ENCODE measurements around the gene SPA17.

SPA17 gene

DNA sequence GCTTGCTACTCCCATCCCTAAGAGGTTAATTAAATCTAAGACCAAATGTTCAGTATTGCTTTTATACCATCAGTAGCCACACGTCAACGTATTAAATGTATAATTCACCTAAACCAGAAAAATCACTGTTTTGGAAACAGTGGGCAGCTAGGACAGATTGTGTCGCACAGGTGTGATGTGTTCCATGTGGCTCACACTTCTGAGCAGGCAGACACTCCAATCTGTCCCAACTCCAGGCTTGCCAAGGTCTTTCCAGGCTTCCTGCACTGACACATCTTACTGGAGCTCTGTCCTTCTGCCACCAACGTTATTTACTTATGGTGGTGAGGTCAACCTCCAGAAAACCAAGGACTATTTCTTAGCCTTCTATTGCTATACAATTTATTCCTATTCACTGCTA, 11.6 kb upstream of the SPA17 start:
- DNase-seq (ENCODE audit: low read depth in 1 of 2, low spot score in 1 of 2) = no peak

DNA sequence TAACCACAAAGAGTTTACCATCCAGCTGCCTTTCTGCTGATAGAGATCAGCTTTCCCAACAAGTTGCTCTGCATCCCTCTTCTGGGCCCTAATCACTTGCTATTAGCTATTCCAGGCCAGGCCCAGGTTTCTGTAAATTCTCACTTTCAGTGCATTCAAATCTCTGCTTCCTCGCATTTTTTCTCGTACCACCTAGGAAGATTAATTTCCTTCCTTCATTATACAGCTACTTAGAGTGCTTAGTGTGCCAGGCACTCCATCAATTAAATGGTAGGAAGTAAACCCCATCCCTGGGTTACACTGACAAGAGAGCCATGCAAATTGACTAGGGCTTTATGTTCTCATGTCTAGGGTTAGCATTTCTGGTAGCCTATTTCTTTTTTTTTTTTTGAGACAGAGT, 9.8 kb upstream of the SPA17 start:
- no peak for DNase-seq (ENCODE audit: low read depth in 1 of 2, low spot score in 1 of 2)

DNA sequence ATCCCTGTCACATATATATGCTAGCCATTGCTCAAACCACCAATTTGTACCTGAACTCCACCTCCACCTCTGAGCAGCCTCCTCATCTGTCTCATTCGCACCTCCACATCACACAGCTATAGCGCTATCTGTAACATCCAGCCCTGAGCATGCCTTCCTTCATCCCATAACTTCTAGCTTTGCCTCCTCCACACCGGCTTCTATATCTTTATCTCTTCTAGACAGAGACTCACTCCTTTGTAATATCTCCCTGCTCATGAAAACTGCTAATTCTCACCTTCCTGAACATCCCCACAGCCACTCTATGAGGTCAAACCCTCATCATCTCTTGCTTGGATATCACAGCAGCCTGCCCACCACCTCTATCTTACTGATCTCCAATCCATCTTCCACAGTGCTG, 6.1 kb upstream of the SPA17 start:
- DNase-seq (ENCODE audit: low read depth in 1 of 2, low spot score in 1 of 2) = no peak

DNA sequence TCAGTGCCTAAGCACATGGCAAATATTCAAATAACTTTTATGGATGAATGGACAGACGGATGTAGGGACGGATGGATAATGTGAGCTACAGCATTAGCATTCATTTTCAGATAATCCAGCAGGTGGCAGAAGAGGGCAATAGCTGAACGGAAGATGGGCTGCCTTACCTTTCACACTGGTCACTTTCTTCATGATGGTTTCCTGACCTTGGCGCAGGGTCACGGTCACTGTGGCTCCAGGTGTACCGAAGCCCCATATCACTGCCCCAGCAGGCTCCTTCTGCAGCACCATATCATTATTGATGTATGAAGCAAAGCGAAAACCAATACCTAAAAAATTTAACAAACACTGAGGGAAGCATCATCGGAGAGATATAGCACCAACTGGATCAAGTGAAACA, 4.5 kb upstream of the SPA17 start:
- DNase-seq (ENCODE audit: low read depth in 1 of 2, low spot score in 1 of 2) = no peak

DNA sequence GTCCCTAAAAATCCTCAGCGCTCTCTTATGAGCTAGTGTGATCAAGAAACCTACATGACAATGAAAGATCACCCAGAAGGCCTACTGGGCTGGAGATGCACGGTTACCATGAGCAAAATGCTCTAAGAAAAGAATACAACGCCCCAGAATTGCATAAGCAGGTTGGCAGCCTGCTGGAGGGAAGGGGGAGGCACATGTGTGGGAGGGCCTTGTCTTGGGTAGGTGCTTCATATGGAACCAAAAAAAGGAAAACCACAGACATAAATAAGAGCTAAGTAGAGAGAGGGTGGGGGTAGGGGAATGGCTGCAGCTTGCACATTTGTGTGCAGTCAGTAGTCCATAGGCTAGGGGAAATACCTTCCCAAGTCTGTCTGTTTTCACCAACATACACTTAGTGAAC, 3.0 kb upstream of the SPA17 start:
- no peak for DNase-seq (ENCODE audit: low read depth in 1 of 2, low spot score in 1 of 2)

DNA sequence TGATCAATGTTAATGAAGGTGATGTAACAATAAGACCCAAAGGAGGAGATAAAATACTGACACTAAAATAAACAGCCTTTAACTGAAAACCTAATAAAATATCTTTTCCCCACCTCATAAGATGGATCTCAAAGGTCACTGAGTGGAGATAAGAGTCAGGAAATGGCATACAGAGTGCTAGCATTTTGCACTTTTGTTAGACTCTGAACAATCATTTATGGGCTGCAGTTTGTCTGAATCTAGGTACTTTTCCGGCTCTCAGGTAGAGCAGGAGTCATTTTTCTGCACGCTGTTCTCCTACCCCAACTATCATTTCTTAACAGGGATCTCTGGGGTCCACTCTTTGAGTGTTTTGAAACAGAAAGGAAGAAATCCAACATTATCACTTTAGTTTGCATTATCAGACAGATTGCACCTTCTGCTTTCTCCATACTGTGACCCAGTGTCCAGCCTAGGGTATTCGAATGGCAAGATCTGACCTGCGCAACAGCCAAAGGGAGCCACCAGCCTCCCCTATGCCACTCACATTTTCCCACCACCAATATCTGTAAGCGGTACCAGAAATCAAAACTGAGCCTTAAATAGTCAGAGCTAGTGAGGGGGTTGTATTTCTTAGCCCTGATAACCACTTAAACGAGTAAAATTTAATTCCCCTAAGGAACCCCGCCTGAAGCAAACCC, 1.0 kb upstream of the SPA17 start:
- no peak for DNase-seq (ENCODE audit: low read depth in 1 of 2, low spot score in 1 of 2)

DNA sequence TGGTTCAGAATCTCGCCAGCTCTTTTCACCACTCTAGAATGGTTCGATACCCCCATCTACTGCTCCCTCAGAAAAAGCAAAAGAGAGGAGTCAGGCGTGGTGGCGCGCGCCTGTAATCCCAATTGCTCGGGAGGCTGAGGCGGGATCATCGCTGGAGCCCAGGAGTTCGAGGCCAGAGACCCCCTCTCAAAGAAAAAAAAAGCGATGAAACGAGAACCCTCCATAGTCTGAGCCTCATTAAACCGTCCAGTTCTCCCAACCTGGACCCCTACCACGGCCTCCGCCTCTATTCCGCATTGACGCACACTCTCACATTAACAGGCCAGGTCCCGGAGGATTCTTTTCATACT, 439 bp downstream of the SPA17 start:
- DNase-seq (ENCODE audit: low read depth in 1 of 2, low spot score in 1 of 2) = no peak

DNA sequence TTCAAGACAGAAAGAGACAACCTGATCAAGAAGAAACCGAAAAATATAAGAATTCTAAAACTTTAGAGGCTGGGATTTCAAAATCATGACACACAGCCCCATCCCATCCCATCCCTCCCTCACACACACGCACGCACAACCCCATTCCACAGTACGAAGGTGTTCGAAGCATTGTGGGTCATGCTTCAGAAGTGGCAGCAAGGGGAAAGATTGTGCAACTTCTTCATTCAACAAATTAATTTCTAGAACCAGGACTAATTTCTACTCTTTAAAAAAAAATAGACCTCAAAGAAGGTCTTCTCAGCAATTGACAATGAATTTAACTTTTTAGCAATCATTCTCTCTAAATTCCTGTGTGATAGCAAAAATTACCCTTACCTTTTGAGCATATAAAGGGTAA, 867 bp downstream of the SPA17 start:
- DNase-seq (ENCODE audit: low read depth in 1 of 2, low spot score in 1 of 2) = no peak

DNA sequence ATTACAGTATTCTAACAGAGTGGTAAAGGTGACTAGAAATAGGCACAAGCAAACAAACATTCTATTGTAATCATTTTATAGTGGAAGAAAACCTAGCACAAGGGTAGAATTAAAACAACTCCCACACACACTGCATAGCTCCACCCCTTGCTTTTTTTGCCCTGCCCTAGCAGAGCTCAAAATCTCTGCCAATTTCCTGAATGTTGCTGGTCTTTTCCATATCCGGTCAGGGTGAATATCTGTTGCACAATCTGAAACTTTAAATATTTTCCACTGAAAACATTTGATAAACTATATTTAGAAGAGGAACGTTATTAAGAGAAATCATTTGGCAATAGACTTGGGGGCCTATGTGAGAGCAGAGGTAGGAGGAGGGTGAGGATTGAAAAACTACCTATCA, 2.7 kb downstream of the SPA17 start:
- no peak for DNase-seq (ENCODE audit: low read depth in 1 of 2, low spot score in 1 of 2)

DNA sequence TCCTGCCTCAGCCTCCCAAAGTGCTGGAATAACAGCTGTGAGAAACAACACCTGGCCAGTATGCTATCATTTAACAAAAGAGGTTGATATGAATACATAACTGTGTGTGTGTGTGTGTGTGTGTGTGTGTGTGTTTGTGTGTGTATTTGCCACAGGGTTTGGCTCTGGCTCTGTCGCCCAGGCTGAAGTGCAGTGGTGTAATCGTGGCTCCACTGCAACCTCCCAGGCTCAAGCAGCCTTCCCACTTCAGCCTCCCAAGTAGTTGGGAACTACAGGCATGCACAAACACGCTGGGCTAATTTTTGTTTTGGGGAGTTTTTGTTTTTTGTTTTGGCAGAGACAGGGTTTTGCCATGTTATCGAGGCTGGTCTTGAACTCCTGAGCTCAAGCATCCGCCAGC, 4.7 kb downstream of the SPA17 start:
- DNase-seq (ENCODE audit: low read depth in 1 of 2, low spot score in 1 of 2) = no peak

DNA sequence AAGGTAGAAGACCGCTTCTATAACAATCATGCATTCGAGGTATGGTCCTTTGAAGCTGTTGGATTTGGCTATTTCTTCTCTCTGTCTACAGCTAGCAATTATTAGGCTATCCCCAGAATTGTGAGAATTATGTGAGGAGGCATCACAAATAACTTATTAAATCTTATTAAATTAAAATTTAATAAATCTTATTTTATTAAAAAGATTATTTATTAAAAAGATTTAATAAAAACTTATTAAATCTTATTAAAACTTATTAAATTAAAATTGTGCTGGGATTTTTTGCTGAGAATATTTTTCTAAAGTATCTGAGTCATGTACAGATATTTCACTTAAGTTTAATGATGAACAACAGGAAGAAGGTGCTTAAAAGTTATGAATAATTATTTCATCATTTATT, 7.7 kb downstream of the SPA17 start:
- DNase-seq (ENCODE audit: low read depth in 1 of 2, low spot score in 1 of 2) = no peak

DNA sequence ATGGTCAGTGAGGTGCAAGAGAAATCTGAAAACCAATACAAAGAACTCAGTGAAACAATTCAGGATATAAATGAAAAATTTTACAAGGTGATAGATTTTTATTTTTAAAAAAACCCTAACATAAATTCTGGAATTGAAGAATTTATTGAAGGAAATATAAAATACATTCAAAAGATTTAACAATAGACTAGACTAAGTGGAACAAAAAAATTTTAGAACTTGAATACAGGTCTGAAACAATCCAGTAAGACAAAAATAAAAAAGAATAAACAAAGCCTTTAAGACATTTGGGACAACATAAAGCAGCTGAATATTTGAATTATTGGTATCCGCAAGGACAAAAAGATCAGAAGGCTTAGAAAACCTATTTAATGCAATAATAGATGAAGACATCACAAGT, 8.7 kb downstream of the SPA17 start:
- no peak for DNase-seq (ENCODE audit: low read depth in 1 of 2, low spot score in 1 of 2)

DNA sequence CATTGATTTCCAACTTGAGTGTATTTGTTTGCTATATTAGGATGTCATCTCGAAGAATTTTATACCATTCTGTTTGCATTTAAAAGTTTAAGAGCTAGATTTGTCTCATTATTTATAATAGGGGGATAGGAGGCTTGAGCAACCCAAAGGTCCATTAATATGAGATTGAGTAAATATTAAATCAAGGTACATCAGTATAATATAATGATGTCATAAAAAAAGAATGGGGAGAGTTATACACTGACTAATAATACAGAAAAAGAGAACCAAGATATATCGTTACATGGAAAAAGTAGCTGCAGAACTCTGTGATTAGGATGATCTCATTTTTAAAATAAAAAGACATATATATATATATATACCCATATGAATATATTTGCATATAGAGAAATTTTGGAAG, 19.4 kb downstream of the SPA17 start:
- DNase-seq (ENCODE audit: low read depth in 1 of 2, low spot score in 1 of 2) = no peak

DNA sequence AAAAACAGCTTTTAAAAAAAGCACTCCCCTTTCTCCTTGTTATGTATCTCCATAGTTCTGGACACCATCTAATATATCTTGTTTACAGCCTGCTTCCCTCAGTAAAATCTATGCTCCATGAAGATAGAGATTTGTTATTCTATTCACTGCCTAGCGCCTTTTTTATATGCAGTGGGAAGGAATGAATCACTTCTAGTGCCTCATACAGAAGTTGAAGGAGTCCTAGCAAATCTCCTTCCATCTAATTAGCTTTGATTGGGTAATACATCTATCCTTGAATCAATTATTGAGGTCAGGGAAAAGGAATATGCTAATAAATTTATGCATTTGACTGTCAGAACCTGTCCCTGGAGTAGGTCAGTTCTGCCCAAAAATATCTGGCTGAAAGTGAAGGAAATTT, 25.8 kb downstream of the SPA17 start:
- no peak for DNase-seq (ENCODE audit: low read depth in 1 of 2, low spot score in 1 of 2)

DNA sequence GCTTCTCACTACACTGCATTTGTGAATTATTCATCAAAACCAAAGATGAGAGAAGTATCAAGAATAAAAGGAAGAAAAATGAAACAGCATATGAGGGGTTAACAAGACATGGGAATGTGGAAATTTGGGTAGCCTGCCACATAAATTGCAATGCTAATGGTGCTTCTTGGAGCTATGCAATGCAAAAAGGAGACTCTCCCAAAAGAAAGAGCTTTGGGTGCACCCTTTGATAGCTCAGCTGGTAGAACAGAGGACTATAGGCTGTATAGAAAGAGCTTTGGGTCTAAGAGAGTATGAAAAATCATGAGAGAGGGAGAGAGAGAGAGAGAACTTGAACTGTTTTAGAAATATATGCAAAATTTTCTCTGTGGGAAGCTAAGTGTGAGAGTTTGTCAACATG, 26.3 kb downstream of the SPA17 start:
- no peak for DNase-seq (ENCODE audit: low read depth in 1 of 2, low spot score in 1 of 2)

DNA sequence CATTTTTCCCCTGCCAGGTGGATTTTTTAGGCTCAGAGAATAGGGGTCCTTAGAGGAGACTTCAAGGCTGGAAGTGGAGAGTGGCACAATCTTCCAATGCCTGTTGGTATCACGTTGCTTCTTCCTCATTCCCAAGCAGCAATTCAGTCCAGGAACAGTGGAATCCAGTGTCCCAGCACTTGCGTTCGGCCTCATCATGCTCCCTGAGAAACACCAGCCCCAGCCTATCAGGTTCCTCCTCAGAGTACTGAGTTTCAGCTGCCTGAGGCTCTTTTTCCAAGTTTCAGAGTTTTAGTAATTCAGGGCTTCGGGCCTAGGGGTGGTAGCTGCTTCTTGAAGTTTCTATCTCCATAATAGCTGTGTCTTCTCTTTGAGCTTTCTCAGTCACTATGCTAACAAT, 34.1 kb downstream of the SPA17 start:
- no peak for DNase-seq (ENCODE audit: low read depth in 1 of 2, low spot score in 1 of 2)

DNA sequence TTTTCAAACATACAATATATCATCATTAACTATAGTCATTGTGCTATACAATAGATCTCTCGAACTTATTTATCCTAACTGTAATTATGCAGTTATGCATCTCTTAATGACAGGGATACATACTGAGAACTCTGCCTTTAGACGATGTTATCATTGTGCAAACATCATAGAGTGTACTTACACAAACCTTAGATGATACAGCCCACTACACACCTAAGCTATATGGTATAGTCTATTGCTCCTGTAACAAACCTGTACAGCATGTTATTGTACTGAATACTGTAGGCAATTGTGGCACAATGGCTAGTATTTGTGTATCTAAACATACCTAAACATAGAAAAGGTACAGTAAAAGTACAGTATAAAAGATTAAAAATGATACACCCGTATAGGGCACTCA, 38.7 kb downstream of the SPA17 start:
- DNase-seq (ENCODE audit: low read depth in 1 of 2, low spot score in 1 of 2) = no peak

DNA sequence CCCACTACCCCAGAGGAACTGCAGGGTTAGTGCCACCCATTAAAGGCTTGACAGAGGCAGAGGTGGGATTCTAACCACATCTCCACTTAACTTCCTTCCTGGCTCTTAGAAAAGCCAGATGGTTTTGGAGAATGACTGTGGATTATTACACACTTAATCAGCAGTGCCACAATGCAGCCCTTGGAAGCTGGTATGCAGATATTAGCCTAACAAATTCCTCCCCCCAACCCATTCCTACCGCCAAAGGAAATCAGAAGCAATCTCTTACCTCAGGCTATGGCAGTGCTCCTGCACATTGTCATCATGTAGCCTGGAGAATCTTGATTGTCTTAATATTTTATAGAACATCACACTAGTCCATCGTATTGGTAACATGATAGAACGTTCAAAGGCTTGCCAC, 42.9 kb downstream of the SPA17 start:
- DNase-seq (ENCODE audit: low read depth in 1 of 2, low spot score in 1 of 2) = no peak

DNA sequence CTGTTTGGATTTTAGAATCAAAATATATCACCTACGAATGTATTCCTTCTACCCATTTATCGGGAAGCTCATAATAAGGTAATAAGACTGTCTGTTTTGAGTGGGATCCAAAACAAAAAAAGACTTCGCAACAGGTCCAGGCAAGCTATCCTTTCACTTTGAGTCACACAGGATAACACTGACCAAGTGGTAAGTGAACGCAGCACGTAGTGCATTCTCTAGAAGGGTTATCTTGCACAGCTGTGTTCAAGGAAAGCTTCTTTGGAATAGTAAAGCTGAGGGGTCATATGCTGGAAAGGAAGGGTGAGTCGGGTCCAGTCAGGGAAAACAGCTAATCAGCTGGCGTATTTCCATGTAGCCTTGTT, 43.7 kb downstream of the SPA17 start:
- DNase-seq (ENCODE audit: low read depth in 1 of 2, low spot score in 1 of 2) = no peak

DNA sequence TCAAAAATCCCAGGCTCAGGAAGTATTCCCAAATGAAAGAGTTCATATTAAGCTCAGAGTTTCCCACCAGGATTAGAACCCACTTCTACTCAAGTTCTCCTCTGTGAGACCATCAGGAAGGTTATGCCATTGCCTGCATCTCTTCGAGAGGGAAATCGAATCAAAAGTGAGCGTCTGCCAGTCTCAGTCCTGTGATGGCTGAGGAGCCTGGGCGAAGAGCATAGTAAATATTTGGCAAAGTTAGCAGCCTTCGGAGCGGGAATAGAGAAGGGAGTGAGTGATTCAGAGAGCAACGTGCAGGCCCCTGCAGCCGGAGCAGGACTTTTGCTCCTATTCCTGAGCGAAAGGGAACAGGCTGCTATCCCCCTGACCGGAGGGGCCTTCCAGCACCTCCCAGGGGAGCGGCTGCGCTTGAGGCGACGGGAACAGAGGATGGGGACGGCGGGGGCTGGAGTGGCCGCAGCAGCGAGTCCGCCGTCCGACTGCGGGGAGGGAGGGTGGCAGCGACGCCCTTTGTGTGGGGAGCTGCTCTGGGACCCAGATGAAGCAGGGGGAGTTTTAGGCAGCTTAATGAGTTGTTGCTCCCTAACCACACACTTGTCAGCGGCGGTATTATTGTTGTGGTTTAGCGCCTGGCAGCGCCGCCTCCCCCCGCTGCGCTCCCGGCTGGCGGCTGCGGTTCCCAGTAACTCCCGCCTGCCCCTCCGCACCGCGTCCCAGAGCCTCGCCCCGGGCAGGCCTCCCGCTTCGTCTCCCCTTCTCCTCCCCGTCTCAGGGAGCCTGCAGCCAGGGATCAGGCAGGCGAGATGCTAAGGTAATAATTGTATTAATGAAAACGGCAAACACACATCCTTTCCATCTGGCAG, 44.3 kb downstream of the SPA17 start:
- no peak for DNase-seq (ENCODE audit: low read depth in 1 of 2, low spot score in 1 of 2)

DNA sequence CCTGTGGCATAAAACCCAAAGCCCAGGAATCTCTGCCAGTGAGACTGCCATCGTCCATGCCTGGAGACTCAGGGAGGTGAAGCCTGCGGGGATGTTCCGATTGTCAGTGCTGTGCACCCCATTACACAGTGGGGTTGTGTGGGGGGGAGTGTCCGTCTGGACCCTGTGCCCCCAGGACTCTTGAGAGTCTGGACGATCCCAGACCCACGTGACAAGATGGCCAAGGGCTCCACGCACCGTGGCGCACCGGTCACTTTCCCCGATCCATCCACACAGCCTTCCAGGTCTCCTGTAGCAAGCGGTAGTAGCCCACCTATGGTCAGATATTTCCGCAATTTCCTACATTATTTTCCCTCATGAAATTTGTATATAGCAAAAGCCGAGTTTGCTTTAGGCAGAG, 45.1 kb downstream of the SPA17 start:
- no peak for DNase-seq (ENCODE audit: low read depth in 1 of 2, low spot score in 1 of 2)

DNA sequence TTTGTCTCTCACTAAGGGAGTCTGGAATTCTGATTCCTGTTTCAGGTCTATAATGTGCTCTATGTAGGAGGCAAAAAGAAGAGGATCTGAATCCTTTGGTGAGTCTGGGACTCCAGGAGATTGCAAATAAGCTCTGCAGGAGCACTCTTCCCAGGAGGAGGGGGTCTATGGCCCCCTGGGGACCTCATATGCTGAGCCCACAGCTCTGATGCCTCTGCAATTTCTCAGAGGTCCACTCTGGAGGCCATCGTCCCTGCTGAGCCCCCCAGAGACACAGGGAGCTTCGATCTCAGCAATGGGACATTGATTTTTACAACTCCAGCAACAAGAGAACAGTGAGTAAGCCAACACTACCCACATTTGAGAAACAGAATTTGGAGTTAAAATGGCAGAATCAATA, 45.8 kb downstream of the SPA17 start:
- no peak for DNase-seq (ENCODE audit: low read depth in 1 of 2, low spot score in 1 of 2)

DNA sequence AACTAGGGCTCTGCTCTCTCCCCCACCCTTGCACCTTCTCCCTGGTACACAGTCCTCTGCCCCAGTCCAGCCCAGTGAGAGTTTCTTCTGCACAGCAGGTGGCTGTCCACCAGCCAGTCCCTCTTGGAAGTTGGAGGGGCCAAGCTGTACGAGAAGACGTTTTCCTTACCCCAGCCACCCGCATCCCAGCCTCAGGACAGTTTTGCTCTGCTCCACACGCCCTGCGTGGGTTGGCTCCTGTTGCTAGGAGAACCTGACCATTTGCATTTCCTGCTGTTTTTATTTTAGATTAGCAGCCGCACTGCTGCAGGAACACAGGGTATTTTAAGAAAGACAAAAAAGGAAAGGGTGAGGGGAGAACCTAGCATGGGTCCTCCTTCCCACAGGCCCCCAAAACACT, 48.5 kb downstream of the SPA17 start:
- DNase-seq (ENCODE audit: low read depth in 1 of 2, low spot score in 1 of 2) = no peak

Measured in activated T-helper 1 cell treated with anti-CD3 and anti-CD28 coated beads, Interleukin-2, amount 50 U/mL, for 16 hours (primary cell).